BE2C (cell line): ENCODE results near the gene GDF9.

ENCODE experiments used
- DNase-seq: peaks from one replicate; pipeline ENCODE4 v3.0.0-alpha.2; 2020
- H3K27me3 ChIP-seq: fragments of 250-450 bp; sonication (Bioruptor Pico); 2 replicates; pipeline ENCODE4 v1.5.1; 2020; ENCODE audit warnings: mild to moderate bottlenecking
- H3K36me3 ChIP-seq: fragments of 250-450 bp; sonication (Bioruptor Pico); 2 replicates; pipeline ENCODE4 v1.5.1; 2020; ENCODE audit warnings: mild to moderate bottlenecking
- H3K4me1 ChIP-seq: fragments of 250-450 bp; sonication (Bioruptor Pico); 2 replicates; pipeline ENCODE4 v1.5.1; 2020
- H3K4me3 ChIP-seq: 2 replicates; pipeline ENCODE4 v1.5.1; 2011; ENCODE audit warnings: low read depth, low read length
- H3K9me3 ChIP-seq: fragments of 250-450 bp; sonication (Bioruptor Pico); 2 replicates; pipeline ENCODE4 v1.5.1; 2020
- CTCF ChIP-seq: IDR thresholded peaks from 2 replicates; pipeline ENCODE4 v1.5.1; 2012; ENCODE audit warnings: mild to moderate bottlenecking, low read depth, low read length

Gene GDF9

GRCh38 chr5:132889501-132889900 is 23.2 kb upstream of the GDF9 start:
- Histone ChIP-seq H3K9me3 (no peaks in the 10 kb centered on the region), H3K4me3 (no peak overlapping the region), H3K27me3 (no peaks in the 10 kb centered on the region), H3K36me3 (peaks cover 74% of the 10 kb centered on the region), H3K4me1 (no peaks in the 10 kb centered on the region)
- DNase-seq = no peak
- no peak for TF ChIP-seq CTCF

GRCh38 chr5:132887283-132887682 is 21.0 kb upstream of the GDF9 start:
- Histone ChIP-seq H3K4me3 (no peak overlapping the region), H3K27me3 (no peaks in the 10 kb centered on the region), H3K4me1 (no peaks in the 10 kb centered on the region), H3K9me3 (no peaks in the 10 kb centered on the region), H3K36me3 (peaks cover 64% of the 10 kb centered on the region)
- no peak for TF ChIP-seq CTCF
- no peak for DNase-seq

DNA sequence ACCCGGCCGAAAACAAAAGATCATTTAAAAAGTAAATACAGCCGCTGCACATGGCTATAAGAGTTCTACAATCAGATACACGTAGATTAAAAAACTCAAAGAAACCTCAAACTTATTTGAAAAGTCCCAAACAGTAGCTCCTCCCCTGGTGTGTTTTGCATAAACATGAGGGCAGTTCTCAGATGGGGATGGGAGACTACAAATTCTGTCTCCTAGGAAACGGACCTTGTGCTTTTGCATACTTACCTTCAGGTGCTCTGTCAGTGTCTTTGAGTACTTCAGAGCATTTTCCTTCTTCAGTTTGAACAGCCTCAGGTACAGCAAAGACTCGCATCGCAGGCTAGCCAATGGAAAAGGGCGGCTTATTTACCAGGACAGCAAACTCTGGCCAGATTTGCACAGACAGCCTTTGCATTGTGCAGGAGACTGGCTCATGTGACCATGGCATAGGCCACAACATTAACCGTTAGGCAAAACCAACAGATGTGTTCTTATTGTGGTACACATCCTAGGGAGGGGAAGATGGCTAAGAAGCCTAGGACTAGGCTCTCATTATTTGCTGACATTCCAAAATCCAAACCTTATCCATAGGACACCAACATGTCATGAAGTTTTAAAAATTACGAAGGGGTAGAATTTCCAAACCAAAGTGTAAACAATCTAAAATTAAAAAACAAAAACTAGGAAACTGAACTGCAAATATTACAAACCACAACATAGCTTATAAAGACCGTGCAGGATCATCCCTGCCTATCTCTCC is 20.0 kb upstream of the GDF9 start:
- H3K27me3 ChIP-seq = no peaks in the 10 kb centered on the region
- no peaks in the 10 kb centered on the region for H3K9me3 ChIP-seq
- no peak overlapping the region for H3K4me3 ChIP-seq
- DNase-seq = no peak
- no peak for TF ChIP-seq CTCF
- H3K36me3 ChIP-seq = peaks cover 66% of the 10 kb centered on the region
- no peaks in the 10 kb centered on the region for H3K4me1 ChIP-seq

GRCh38 chr5:132884548-132884947 is 18.3 kb upstream of the GDF9 start:
- no peak overlapping the region for H3K4me3 ChIP-seq
- peaks cover 75% of the 10 kb centered on the region for H3K36me3 ChIP-seq
- TF ChIP-seq CTCF = no peak
- H3K27me3 ChIP-seq = no peaks in the 10 kb centered on the region
- no peaks in the 10 kb centered on the region for H3K9me3 ChIP-seq
- no peak for DNase-seq
- no peaks in the 10 kb centered on the region for H3K4me1 ChIP-seq

DNA sequence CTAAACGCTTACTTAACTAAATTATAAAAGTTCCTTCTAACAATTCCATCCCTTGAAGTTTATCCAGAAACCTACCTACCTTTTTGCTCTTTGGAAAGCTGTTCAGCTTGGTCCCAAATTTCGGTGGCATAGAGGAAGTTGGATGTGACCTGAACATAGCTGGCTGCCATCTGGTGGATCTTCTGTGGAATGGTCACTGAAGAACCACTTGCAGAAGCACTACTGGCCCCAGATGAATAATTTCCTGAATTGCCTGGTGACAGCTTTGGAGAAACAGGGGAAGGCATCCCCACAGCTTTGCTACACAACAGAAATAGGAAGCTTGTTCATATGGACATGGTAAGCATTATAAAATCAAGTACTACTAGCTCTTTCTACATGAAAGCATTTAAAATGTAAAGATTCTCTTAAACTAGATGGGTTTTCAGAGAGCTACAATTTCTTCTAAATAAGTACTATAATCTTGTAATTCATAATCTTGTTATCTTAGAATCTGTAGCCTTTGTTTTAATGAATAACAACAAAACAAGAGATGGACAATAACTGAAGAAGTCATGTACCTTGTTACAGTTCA is 17.1 kb upstream of the GDF9 start:
- Histone ChIP-seq H3K36me3 (peaks cover 65% of the 10 kb centered on the region), H3K27me3 (no peaks in the 10 kb centered on the region), H3K9me3 (no peaks in the 10 kb centered on the region), H3K4me3 (no peak overlapping the region), H3K4me1 (peaks cover 4% of the 10 kb centered on the region)
- peak; percentile 92 for TF ChIP-seq CTCF
- DNase-seq = peak; percentile 62

- Histone ChIP-seq H3K4me1 (peaks cover 10% of the 10 kb centered on the region), H3K4me3 (no peak overlapping the region), H3K27me3 (no peaks in the 10 kb centered on the region), H3K36me3 (peaks cover 40% of the 10 kb centered on the region), H3K9me3 (no peaks in the 10 kb centered on the region)
- DNase-seq = peak; percentile 57
- TF ChIP-seq CTCF = no peak
These were observed 11.7 kb upstream of the GDF9 start for GRCh38 chr5:132877938-132878337.
